HG02588 (cell line): ENCODE results near the gene RSL1D1.
"Not testable (repeated sequence)": the region's sequence is repeated elsewhere in the genome, so short reads cannot be mapped to it uniquely, and the experiment has no call there.

Source experiments
- ATAC-seq: cut with Tn5 transposase; IDR thresholded peaks from one replicate; pipeline ENCODE4 v1.9.1; 2021; ENCODE audit warnings: mild to moderate bottlenecking, moderate library complexity; ENCODE audit not compliant: unreplicated experiment

Gene RSL1D1

GRCh38 chr16:11844499-11844898 lies 6.8 kb downstream of the RSL1D1 start:
- ATAC-seq: no peak

GRCh38 chr16:11843861-11844260 lies 7.5 kb downstream of the RSL1D1 start:
- no peak for ATAC-seq

GRCh38 chr16:11843206-11843605 lies 8.1 kb downstream of the RSL1D1 start:
- no peak for ATAC-seq

- no peak for ATAC-seq
Observed at GRCh38 chr16:11841026-11841425, 10.3 kb downstream of the RSL1D1 start.

- ATAC-seq: no peak
Observed at GRCh38 chr16:11836650-11837244, 14.6 kb downstream of the RSL1D1 start.

- ATAC-seq: no peak
Observed at GRCh38 chr16:11835891-11836649, 15.3 kb downstream of the RSL1D1 start.

GRCh38 chr16:11835309-11835708 lies 16.0 kb downstream of the RSL1D1 start:
- ATAC-seq: no peak

- ATAC-seq: no peak
Observed at GRCh38 chr16:11833951-11834695, 17.2 kb downstream of the RSL1D1 start.

GRCh38 chr16:11828696-11829095 lies 22.6 kb downstream of the RSL1D1 start:
- no peak for ATAC-seq

- not testable (repeated sequence) for ATAC-seq
Observed at GRCh38 chr16:11825520-11826165, 25.7 kb downstream of the RSL1D1 start.

GRCh38 chr16:11824362-11824761 lies 27.0 kb downstream of the RSL1D1 start:
- ATAC-seq: no peak

- not testable (repeated sequence) for ATAC-seq
Observed at GRCh38 chr16:11823645-11824044, 27.7 kb downstream of the RSL1D1 start.

GRCh38 chr16:11819798-11820197 lies 31.5 kb downstream of the RSL1D1 start:
- ATAC-seq: no peak

- ATAC-seq: not testable (repeated sequence)
Observed at GRCh38 chr16:11818970-11819369, 32.4 kb downstream of the RSL1D1 start.

- no peak for ATAC-seq
Observed at GRCh38 chr16:11816123-11816522, 35.2 kb downstream of the RSL1D1 start.

- not testable (repeated sequence) for ATAC-seq
Observed at GRCh38 chr16:11814800-11815199, 36.5 kb downstream of the RSL1D1 start.

- no peak for ATAC-seq
Observed at GRCh38 chr16:11806721-11807120, 44.6 kb downstream of the RSL1D1 start.

- no peak for ATAC-seq
Observed at GRCh38 chr16:11805556-11805955, 45.8 kb downstream of the RSL1D1 start.

GRCh38 chr16:11801481-11802021 lies 49.8 kb downstream of the RSL1D1 start:
- ATAC-seq: no peak

- ATAC-seq: no peak
Observed at GRCh38 chr16:11800382-11800718, 51.0 kb downstream of the RSL1D1 start.
